HEK293 (cell line): Measurements from ENCODE around the gene TFR2.
A peak's percentile ranks its signal among the peaks of the same experiment; 100 is the strongest.

Source experiments
- CTCF ChIA-PET: fragments of 350-600 bp; formaldehyde crosslinking; extraction: SDS; loops from one replicate; lab custom pipeline; 2021; ENCODE audit warnings: antibody characterized with exemption; lab: Yijun Ruan, JAX
- POLR2A ChIA-PET: fragments of 300-600 bp; formaldehyde crosslinking; extraction: SDS; loops from one replicate; lab custom pipeline; 2020; ENCODE audit warnings: antibody characterized with exemption, inconsistent platforms; lab: Yijun Ruan, JAX
- H3K27ac ChIP-seq: fragments of 200-500 bp; sonication (Bioruptor generic); 2 replicates; pipeline ENCODE4 v1.5.1; 2014; ENCODE audit warnings: low read depth, low read length, control low read depth, inconsistent platforms; ENCODE audit errors: extremely low read depth
- H3K36me3 ChIP-seq, 2 experiments: fragments of 200-500 bp in 1 of 2; sonication (Bioruptor generic) in 1 of 2; 1 replicate in 1 of 2; 2 replicates in 1 of 2; pipeline ENCODE4 v1.5.1; 2014 to 2017; ENCODE audit warnings: inconsistent platforms in 2 of 2, low read length in 2 of 2; ENCODE audit not compliant: control insufficient read depth in 2 of 2, insufficient read depth in 1 of 2
- H3K4me1 ChIP-seq: fragments of 200-500 bp; sonication (Bioruptor generic); 2 replicates; pipeline ENCODE4 v1.5.1; 2014; ENCODE audit warnings: mild to moderate bottlenecking, low read length, inconsistent platforms; ENCODE audit not compliant: control insufficient read depth, insufficient read depth
- H3K4me3 ChIP-seq: 2 replicates; pipeline ENCODE4 v1.5.1; 2011; ENCODE audit warnings: low read depth, mild to moderate bottlenecking, control low read depth, low read length, moderate library complexity
- H3K9me3 ChIP-seq: fragments of 200-500 bp; sonication (Bioruptor generic); 2 replicates; pipeline ENCODE4 v1.5.1; 2014; ENCODE audit warnings: low read depth, low read length, inconsistent platforms; ENCODE audit not compliant: control insufficient read depth, insufficient read depth
- KLF8 ChIP-seq: fragments of 450-650 bp; formaldehyde crosslinking; IDR thresholded peaks from 2 replicates; pipeline ENCODE4 v1.5.1; 2016; ENCODE audit warnings: missing biosample characterization, missing genetic modification characterization
- KLF9 ChIP-seq: fragments of 450-650 bp; formaldehyde crosslinking; IDR thresholded peaks from 2 replicates; pipeline ENCODE4 v1.5.1; 2016; ENCODE audit warnings: missing biosample characterization, missing genetic modification characterization, low read depth
- SP2 ChIP-seq: fragments of 450-650 bp; formaldehyde crosslinking; IDR thresholded peaks from 2 replicates; pipeline ENCODE4 v1.5.1; 2016; ENCODE audit warnings: missing biosample characterization, missing genetic modification characterization
- YY2 ChIP-seq: fragments of 450-650 bp; formaldehyde crosslinking; IDR thresholded peaks from 2 replicates; pipeline ENCODE4 v1.5.1; 2016; ENCODE audit warnings: missing biosample characterization, missing genetic modification characterization
- ZBTB17 ChIP-seq: fragments of 450-650 bp; formaldehyde crosslinking; IDR thresholded peaks from 2 replicates; pipeline ENCODE4 v1.5.1; 2016; ENCODE audit warnings: missing biosample characterization, missing genetic modification characterization
- ZBTB48 ChIP-seq: fragments of 450-650 bp; formaldehyde crosslinking; IDR thresholded peaks from 2 replicates; pipeline ENCODE4 v1.5.1; 2016; ENCODE audit warnings: missing biosample characterization, missing genetic modification characterization
- ZNF174 ChIP-seq: fragments of 450-650 bp; formaldehyde crosslinking; IDR thresholded peaks from 2 replicates; pipeline ENCODE4 v1.5.0; 2017; ENCODE audit warnings: missing biosample characterization, mild to moderate bottlenecking, missing genetic modification characterization
- ZNF394 ChIP-seq: fragments of 450-650 bp; formaldehyde crosslinking; IDR thresholded peaks from 2 replicates; pipeline ENCODE4 v1.5.1; 2016; ENCODE audit warnings: missing biosample characterization, missing genetic modification characterization, mild to moderate bottlenecking, moderate library complexity, borderline replicate concordance
- ZNF600 ChIP-seq: fragments of 450-650 bp; formaldehyde crosslinking; IDR thresholded peaks from 2 replicates; pipeline ENCODE4 v1.5.1; 2016; ENCODE audit warnings: missing biosample characterization, missing genetic modification characterization
- ZNF677 ChIP-seq: fragments of 450-650 bp; IDR thresholded peaks from 2 replicates; pipeline ENCODE4 v1.5.0; 2018; ENCODE audit warnings: missing biosample characterization, mild to moderate bottlenecking, missing genetic modification characterization, moderate library complexity
- ZNF768 ChIP-seq: fragments of 450-650 bp; formaldehyde crosslinking; IDR thresholded peaks from 2 replicates; pipeline ENCODE4 v1.5.1; 2018; ENCODE audit warnings: missing biosample characterization, mild to moderate bottlenecking, missing genetic modification characterization
- TF ChIP-seq, protein P1 (sequence below): fragments of 450-650 bp; formaldehyde crosslinking; IDR thresholded peaks from 2 replicates; pipeline ENCODE4 v1.5.1; 2016; ENCODE audit warnings: missing biosample characterization, missing genetic modification characterization
- TF ChIP-seq, protein P2 (sequence below): fragments of 450-650 bp; formaldehyde crosslinking; IDR thresholded peaks from 2 replicates; pipeline ENCODE4 v1.5.1; 2017; ENCODE audit warnings: missing biosample characterization, missing genetic modification characterization
- TF ChIP-seq, protein P3 (sequence below): fragments of 450-650 bp; formaldehyde crosslinking; IDR thresholded peaks from 2 replicates; pipeline ENCODE4 v1.5.1; 2016; ENCODE audit warnings: missing biosample characterization, missing genetic modification characterization
- TF ChIP-seq, protein P4 (sequence below): fragments of 450-650 bp; formaldehyde crosslinking; IDR thresholded peaks from 2 replicates; pipeline ENCODE4 v1.5.1; 2016; ENCODE audit warnings: missing biosample characterization, missing genetic modification characterization

TFR2 gene

DNA sequence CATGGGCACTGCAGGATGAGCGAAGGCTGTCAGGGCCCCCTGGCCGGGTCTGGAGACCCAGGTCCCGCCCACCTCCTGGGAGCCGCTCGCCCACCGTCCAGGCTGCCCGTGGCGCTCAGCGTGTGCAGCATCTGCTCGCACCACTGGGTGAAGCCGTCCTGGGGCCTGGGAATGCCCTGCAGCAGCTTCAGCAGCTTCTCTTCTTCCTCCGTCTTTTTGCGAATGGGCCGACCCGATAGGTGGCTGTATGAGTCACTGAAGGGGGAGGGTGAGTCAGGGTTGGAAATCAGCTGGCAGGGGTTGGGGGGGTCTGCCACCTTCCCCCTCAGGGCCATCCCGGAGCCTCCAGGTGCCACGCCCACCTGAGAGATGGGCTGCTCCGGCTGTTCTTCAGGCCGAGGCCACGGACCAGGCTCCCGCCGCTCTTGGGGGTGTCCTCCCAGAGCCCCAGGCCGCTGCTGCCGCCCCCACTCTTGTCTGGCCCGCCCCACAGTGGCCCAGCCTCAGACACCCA is 40.9 kb upstream of the TFR2 start (continued):
- TF ChIP-seq, protein P1, sequence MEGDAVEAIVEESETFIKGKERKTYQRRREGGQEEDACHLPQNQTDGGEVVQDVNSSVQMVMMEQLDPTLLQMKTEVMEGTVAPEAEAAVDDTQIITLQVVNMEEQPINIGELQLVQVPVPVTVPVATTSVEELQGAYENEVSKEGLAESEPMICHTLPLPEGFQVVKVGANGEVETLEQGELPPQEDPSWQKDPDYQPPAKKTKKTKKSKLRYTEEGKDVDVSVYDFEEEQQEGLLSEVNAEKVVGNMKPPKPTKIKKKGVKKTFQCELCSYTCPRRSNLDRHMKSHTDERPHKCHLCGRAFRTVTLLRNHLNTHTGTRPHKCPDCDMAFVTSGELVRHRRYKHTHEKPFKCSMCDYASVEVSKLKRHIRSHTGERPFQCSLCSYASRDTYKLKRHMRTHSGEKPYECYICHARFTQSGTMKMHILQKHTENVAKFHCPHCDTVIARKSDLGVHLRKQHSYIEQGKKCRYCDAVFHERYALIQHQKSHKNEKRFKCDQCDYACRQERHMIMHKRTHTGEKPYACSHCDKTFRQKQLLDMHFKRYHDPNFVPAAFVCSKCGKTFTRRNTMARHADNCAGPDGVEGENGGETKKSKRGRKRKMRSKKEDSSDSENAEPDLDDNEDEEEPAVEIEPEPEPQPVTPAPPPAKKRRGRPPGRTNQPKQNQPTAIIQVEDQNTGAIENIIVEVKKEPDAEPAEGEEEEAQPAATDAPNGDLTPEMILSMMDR (tag by site-specific recombination) = no peak
- TF ChIP-seq KLF9 (tag by site-specific recombination) = peak; percentile 76
- TF ChIP-seq, protein P2, sequence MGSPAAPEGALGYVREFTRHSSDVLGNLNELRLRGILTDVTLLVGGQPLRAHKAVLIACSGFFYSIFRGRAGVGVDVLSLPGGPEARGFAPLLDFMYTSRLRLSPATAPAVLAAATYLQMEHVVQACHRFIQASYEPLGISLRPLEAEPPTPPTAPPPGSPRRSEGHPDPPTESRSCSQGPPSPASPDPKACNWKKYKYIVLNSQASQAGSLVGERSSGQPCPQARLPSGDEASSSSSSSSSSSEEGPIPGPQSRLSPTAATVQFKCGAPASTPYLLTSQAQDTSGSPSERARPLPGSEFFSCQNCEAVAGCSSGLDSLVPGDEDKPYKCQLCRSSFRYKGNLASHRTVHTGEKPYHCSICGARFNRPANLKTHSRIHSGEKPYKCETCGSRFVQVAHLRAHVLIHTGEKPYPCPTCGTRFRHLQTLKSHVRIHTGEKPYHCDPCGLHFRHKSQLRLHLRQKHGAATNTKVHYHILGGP = no peak

DNA sequence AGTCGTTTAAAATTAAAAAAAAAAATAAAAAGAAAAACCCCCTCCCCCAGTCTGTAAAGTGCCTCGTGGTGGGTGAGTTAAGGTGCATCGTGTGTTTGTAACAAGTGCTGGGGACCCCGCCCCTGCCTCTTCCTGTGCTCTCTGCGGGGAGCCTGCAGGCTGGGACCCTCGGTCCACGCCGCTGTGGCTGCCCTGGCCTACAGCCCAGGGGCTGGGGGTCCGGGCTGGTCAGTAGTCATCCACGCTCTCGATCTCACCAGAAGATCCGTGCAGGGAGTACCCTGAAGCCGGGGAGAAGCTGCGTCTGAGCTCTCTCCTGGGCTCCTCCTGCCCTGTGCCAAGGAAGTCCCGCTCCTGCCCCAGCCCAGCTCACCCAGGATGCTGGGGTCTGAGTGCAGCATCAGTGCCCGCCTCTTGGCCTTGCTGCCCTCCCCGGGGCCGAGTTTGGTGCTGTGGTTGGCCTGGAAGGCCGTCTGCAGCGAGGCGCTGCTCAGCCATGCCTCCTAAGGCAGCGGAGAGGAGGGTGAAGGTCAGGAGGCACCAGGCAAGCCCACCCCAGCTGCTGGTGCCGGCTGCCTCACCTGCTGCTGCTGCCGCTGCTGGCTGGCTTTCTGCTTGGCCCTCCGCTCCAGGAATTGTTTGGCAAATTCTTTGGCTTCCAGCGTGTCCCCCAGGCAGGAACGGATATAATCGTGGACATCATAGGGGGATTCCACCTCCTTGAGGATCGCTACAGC is 40.3 kb upstream of the TFR2 start:
- Histone ChIP-seq H3K9me3 (no peaks in the 10 kb centered on the region), H3K4me1 (peaks cover 6% of the 10 kb centered on the region; the same call in 1 of the 2 replicates), H3K27ac (0 out of 2 replicates have a peak overlapping the region, but pooled peaks have one; percentile 2), H3K4me3 (no peak overlapping the region), H3K36me3 (peaks cover 0 to 91% of the 10 kb centered on the region in 2 experiments; a peak in 2 of 3 replicates)
- TF ChIP-seq, protein P3, sequence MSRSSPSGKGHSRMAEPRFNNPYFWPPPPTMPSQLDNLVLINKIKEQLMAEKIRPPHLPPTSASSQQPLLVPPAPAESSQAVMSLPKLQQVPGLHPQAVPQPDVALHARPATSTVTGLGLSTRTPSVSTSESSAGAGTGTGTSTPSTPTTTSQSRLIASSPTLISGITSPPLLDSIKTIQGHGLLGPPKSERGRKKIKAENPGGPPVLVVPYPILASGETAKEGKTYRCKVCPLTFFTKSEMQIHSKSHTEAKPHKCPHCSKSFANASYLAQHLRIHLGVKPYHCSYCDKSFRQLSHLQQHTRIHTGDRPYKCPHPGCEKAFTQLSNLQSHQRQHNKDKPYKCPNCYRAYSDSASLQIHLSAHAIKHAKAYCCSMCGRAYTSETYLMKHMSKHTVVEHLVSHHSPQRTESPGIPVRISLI (tag by site-specific recombination) = 0 out of 2 replicates have a peak, but pooled peaks have one; percentile 1
- TF ChIP-seq ZNF768 (no peak), ZNF677 (tag by site-specific recombination) (no peak), ZBTB48 (tag by site-specific recombination) (no peak), ZNF394 (tag by site-specific recombination) (peak; percentile 98), ZNF600 (peak; percentile 58; the same call in 1 of the 2 replicates), ZNF174 (no peak), ZBTB17 (tag by site-specific recombination) (no peak), SP2 (tag by site-specific recombination) (peak; percentile 27), KLF8 (tag by site-specific recombination) (0 out of 2 replicates have a peak, but pooled peaks have one; percentile 10), YY2 (no peak)
- TF ChIP-seq, protein P4, sequence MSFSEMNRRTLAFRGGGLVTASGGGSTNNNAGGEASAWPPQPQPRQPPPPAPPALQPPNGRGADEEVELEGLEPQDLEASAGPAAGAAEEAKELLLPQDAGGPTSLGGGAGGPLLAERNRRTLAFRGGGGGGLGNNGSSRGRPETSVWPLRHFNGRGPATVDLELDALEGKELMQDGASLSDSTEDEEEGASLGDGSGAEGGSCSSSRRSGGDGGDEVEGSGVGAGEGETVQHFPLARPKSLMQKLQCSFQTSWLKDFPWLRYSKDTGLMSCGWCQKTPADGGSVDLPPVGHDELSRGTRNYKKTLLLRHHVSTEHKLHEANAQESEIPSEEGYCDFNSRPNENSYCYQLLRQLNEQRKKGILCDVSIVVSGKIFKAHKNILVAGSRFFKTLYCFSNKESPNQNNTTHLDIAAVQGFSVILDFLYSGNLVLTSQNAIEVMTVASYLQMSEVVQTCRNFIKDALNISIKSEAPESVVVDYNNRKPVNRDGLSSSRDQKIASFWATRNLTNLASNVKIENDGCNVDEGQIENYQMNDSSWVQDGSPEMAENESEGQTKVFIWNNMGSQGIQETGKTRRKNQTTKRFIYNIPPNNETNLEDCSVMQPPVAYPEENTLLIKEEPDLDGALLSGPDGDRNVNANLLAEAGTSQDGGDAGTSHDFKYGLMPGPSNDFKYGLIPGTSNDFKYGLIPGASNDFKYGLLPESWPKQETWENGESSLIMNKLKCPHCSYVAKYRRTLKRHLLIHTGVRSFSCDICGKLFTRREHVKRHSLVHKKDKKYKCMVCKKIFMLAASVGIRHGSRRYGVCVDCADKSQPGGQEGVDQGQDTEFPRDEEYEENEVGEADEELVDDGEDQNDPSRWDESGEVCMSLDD (tag by site-specific recombination) = no peak
- CTCF ChIA-PET = interaction anchor here (0.6 to 8.4 kb wide), 2 partner anchors 10 to 683 kb away, joined by 3 to 77 read pairs; no protein-coding TSS in a partner anchor
- POLR2A ChIA-PET = interaction anchor here (1.2 to 1.7 kb wide), 2 partner anchors 96 to 113 kb away, joined by 3 to 8 read pairs; partner anchors contain the start of genes FBXO24 and LRCH4
